Measurements from ENCODE around the gene PTGR1. TPM values are rescaled to one million over a fixed set of nuclear protein-coding genes. Genes with fewer than 3 reads are reported as not detected.
"Not testable (repeated sequence)": the region's sequence is repeated elsewhere in the genome, so short reads cannot be mapped to it uniquely, and the experiment has no call there.

The PTGR1 gene
- total and polyA plus RNA-seq, 2 donors = 60.1 to 81.2 TPM

DNA sequence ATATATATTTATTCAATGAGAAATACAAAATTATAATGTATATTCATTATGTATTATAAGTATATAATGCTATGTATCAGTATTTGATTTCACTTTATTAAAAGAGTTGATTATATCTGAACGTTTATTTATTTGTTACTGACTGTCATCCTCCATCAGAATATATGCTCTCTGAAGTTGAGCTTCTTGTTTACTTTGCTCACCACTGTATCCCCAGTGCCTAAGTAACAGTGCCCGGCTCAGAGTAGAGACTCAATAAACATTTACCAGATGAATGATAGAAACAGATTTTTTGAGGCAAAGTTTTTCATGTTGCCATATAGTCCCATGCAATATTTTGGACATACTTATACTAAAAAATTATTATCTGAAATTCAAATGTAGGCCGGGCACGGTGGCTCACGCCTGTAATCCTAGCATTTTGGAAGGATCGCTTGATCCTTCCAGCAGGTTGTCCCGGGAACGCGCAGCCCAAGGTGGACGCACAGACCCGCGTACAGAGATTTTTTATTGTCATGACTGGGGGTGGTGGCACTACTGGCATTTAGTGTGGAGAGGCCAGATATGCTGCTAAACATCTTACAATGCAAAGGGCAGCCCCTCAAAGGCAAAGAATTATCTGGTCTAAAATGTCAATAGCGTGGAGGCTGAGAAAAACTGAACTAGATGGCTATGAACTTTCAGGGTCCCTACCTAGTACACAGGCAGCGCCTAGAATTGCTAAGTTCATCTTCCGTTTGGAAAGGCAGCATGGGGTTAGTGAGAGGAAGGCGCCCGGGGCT lies 30.9 kb upstream of the PTGR1 start:
- H3K4me1 ChIP-seq (ENCODE audit: insufficient read depth) = peaks cover 2% of the 10 kb centered on the region
- WGBS = 7% methylated on average over 17 of the region's 17 CpGs
- peak overlapping the region; percentile 88 for H3K4me3 ChIP-seq (ENCODE audit: low read depth, low read length)
- H3K27ac ChIP-seq (ENCODE audit: low read depth) = no peak overlapping the region
- no peak for DNase-seq (ENCODE audit: extremely low spot score)
- no peaks in the 10 kb centered on the region for H3K36me3 ChIP-seq (ENCODE audit: insufficient read depth)

DNA sequence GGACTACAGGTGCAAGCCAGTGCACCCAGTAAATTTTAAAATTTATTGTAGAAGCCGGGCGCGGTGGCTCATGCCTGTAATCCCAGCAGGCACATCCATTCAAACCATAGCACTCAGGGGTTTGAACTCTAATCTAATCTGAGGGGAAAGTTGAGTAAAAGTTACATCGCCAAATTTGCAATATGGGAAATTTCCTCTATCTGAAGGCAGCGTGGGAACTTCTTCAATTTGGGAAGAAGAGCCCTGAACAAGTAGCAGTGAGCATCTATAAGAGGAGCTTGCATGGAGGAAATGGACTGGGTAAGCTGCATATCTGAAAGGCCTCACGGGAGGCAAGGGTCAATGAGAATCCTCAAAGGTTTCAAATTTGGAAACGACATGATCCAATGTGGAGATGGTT lies 29.0 kb upstream of the PTGR1 start:
- 85% methylated on average over 7 of the region's 7 CpGs for WGBS
- H3K36me3 ChIP-seq (ENCODE audit: insufficient read depth) = no peaks in the 10 kb centered on the region
- H3K27ac ChIP-seq (ENCODE audit: low read depth) = no peak overlapping the region
- H3K4me3 ChIP-seq (ENCODE audit: low read depth, low read length) = no peak overlapping the region
- DNase-seq (ENCODE audit: extremely low spot score) = no peak
- peaks cover 2% of the 10 kb centered on the region for H3K4me1 ChIP-seq (ENCODE audit: insufficient read depth)

DNA sequence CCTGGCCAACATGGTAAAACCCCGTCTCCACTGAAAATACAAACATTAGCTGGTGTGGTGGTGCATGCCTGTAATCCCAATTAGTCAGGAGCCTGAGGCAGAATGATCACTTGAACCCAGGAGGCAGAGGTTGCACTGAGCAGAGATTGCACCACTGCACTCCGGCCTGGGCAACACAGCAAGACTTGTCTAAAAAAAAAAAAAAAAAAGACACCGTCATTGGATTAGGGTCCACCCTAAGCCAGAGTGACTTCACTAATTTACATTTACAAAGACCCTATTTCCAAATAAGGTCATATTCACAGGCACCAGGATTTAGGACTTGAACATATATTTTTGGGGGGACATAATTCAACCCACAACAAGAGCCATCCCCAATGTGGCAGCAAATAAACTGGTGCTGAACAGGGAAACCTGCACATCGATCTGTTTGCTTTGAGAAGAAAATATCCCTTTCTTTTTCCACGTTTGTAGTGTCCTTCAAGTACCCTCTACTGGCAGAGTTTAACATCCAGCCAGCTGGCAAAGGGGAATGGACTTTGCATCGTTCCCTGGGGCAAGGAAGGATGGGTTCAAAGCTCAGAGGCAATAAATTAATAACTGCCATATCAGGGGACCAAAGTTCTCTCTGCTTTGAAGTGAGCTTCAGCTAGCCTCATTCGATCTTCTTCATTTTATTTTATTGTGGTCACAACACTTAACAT lies 28.0 kb upstream of the PTGR1 start:
- DNase-seq (ENCODE audit: extremely low spot score) = no peak
- Histone ChIP-seq H3K4me3 (ENCODE audit: low read depth, low read length) (no peak overlapping the region), H3K4me1 (ENCODE audit: insufficient read depth) (no peaks in the 10 kb centered on the region), H3K36me3 (ENCODE audit: insufficient read depth) (no peaks in the 10 kb centered on the region), H3K27ac (ENCODE audit: low read depth) (no peak overlapping the region)
- WGBS = 57% methylated on average over 7 of the region's 7 CpGs

DNA sequence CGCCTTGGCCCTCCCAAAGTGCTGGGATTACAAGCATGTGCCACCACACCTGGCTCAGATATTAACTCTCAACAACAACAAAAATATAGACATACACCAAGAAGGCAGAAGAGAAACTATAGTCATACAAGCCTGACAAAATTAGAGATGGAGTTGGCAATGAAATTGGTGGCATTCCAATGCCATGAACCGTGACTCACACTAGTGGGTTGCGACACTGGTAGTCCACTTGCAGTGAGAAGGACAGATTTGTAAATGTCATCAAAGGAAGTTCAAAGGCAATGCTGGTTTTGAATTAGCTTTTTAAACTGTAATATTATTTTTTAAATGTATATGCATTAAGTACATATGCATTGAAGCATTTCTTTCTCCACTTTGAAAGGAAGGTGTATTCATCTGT lies 23.2 kb upstream of the PTGR1 start:
- no peak for DNase-seq (ENCODE audit: extremely low spot score)
- WGBS = 77% methylated on average over 3 of the region's 3 CpGs

DNA sequence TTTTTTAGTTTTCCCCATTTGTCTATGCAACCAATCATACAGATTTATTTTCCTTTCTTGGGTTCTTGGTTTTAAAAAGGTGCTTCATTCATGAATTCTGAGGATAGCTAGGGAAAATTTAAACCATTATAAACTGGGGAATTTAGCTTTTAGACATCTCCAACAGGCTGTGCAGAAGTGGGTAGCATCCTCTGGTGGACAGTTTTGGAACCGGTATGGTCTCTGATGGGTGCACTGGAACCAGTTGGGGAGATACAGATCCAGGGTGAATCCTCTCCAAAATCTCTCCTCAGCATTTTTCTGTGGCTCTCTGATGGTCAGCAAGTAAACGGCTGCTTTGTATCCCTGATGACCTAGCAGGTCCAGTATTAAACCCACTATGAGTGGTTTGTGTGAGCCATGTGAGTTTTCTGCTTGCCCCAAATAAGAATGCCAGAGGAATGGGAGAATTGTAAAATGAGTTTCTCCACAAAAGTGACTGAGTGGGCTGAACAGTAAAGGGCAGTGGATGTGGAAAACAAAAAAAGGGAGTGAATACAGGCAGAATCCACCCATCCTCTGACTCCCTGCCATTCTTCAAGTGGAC lies 22.5 kb upstream of the PTGR1 start:
- no peak overlapping the region for H3K4me3 ChIP-seq (ENCODE audit: low read depth, low read length)
- H3K4me1 ChIP-seq (ENCODE audit: insufficient read depth) = no peaks in the 10 kb centered on the region
- WGBS = 34% methylated on average over 2 of the region's 2 CpGs
- no peaks in the 10 kb centered on the region for H3K36me3 ChIP-seq (ENCODE audit: insufficient read depth)
- DNase-seq (ENCODE audit: extremely low spot score) = no peak
- no peak overlapping the region for H3K27ac ChIP-seq (ENCODE audit: low read depth)

More for the DNA sequence above, 23.2 kb upstream of the PTGR1 start:
- Histone ChIP-seq H3K4me3 (ENCODE audit: low read depth, low read length) (no peak overlapping the region), H3K27ac (ENCODE audit: low read depth) (no peak overlapping the region), H3K36me3 (ENCODE audit: insufficient read depth) (no peaks in the 10 kb centered on the region), H3K4me1 (ENCODE audit: insufficient read depth) (no peaks in the 10 kb centered on the region)

DNA sequence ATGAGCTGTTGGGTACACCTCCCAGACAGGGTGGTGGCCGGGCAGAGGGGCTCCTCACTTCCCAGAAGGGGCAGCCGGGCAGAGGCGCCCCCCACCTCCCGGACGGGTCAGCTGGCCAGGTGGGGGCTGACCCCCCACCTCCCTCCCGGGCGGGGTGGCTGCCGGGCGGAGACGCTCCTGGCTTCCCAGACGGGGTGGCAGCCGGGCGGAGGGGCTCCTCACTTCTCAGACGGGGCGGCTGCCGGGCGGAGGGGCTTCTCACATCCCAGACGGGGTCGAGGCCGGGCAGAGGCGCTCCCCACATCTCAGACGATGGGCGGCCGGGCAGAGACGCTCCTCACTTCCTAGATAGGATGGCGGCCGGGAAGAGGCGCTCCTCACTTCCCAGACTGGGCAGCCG lies 17.9 kb upstream of the PTGR1 start:
- H3K27ac ChIP-seq (ENCODE audit: low read depth); H3K4me3 ChIP-seq (ENCODE audit: low read depth, low read length); H3K36me3 ChIP-seq (ENCODE audit: insufficient read depth); H3K4me1 ChIP-seq (ENCODE audit: insufficient read depth); DNase-seq (ENCODE audit: extremely low spot score): not testable (repeated sequence)
- WGBS = 94% methylated on average over 29 of the region's 29 CpGs

DNA sequence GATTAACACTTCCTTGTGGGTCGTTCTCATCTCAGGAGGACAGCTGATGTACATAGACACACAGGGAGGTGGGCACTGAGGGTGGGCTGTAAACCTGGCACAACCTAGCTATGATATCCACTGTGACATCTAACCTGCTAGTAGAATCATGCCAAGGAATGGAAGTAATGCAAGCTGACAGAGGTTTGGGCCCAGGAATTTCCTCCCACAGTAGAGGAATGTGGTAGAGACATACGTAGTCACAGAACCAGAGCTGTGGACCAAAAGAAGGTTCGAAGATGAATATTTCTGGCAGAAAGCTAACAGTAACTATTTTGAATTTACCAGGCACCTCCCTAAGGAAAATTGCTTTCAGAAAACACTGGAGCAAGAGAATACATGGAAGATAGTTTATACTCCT lies 16.5 kb upstream of the PTGR1 start:
- no peaks in the 10 kb centered on the region for H3K4me1 ChIP-seq (ENCODE audit: insufficient read depth)
- WGBS = 47% methylated on average over 3 of the region's 3 CpGs
- no peak overlapping the region for H3K4me3 ChIP-seq (ENCODE audit: low read depth, low read length)
- no peak overlapping the region for H3K27ac ChIP-seq (ENCODE audit: low read depth)
- DNase-seq (ENCODE audit: extremely low spot score) = no peak
- H3K36me3 ChIP-seq (ENCODE audit: insufficient read depth) = no peaks in the 10 kb centered on the region

DNA sequence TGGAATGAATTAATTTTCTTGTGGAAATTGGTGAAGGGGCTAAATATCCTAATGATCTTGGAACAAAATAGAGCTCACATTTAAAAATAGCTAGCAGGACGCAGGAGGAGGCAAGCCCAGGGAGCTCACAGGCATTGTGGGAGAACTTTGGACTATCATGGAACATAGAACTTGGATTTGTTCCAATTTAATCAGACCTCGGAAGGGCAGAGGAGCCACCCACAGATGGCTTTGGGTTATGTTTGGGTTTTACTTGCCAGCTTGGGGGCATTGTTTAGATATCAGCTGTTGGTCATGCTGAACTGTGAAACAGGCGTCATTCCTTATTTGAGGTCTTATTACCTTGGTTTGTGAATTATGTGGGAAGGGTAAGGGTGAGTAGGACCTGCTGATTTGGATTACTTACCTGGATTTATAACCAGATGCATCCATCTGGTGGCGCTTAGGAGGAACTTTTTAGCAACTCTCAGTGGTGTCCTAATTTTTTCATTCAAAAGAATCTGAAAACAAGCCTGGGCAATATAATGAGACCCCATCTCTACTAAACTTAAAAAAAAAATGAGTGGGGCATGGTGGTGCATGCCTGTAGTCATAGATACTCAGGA lies 14.1 kb upstream of the PTGR1 start:
- no peaks in the 10 kb centered on the region for H3K4me1 ChIP-seq (ENCODE audit: insufficient read depth)
- H3K4me3 ChIP-seq (ENCODE audit: low read depth, low read length) = no peak overlapping the region
- no peaks in the 10 kb centered on the region for H3K36me3 ChIP-seq (ENCODE audit: insufficient read depth)
- 43% methylated on average over 4 of the region's 4 CpGs for WGBS
- no peak overlapping the region for H3K27ac ChIP-seq (ENCODE audit: low read depth)
- DNase-seq (ENCODE audit: extremely low spot score) = no peak

DNA sequence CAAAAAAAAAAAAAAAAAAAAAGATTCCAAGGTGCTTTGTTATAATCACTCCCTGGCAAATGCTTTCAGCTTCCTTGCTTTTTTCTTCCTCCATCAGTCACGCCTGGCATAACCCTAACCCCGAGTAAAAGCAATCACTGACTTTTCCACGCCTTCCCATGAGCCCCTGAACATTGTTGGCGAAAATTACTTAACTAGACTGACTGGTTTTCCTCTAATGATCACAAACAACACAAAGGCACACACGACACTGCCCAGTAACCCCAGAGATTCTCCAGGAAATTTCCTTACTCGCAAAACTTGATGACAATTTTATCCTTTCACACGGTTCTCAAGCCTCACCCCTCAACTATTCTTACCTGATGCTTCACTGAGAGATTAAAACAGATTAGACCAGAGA lies 11.4 kb upstream of the PTGR1 start:
- H3K4me1 ChIP-seq (ENCODE audit: insufficient read depth) = no peaks in the 10 kb centered on the region
- H3K27ac ChIP-seq (ENCODE audit: low read depth) = no peak overlapping the region
- H3K36me3 ChIP-seq (ENCODE audit: insufficient read depth) = no peaks in the 10 kb centered on the region
- 66% methylated on average over 7 of the region's 7 CpGs for WGBS
- H3K4me3 ChIP-seq (ENCODE audit: low read depth, low read length) = no peak overlapping the region
- no peak for DNase-seq (ENCODE audit: extremely low spot score)

DNA sequence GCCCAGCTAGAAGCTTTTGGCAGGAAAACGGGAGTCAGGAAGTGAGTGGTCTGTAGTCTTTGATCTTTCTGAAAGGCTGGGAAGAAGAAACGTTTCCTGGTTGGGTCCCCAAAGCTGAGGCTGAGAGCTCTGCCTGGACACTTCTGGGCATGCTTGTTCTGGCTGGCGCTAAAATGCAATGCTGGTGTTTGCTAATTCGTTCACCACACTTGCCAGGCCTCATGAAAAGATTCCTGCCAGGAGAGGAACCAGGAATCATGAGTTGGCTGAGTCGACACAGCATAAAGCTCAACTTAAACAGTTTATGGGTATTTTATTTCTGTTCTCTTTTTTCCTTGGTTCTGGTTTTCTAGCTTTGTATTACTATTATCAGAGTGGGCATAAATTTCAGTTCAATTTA lies 10.7 kb upstream of the PTGR1 start:
- DNase-seq (ENCODE audit: extremely low spot score) = no peak
- 48% methylated on average over 5 of the region's 5 CpGs for WGBS
- Histone ChIP-seq H3K36me3 (ENCODE audit: insufficient read depth) (no peaks in the 10 kb centered on the region), H3K27ac (ENCODE audit: low read depth) (no peak overlapping the region), H3K4me3 (ENCODE audit: low read depth, low read length) (no peak overlapping the region), H3K4me1 (ENCODE audit: insufficient read depth) (no peaks in the 10 kb centered on the region)

DNA sequence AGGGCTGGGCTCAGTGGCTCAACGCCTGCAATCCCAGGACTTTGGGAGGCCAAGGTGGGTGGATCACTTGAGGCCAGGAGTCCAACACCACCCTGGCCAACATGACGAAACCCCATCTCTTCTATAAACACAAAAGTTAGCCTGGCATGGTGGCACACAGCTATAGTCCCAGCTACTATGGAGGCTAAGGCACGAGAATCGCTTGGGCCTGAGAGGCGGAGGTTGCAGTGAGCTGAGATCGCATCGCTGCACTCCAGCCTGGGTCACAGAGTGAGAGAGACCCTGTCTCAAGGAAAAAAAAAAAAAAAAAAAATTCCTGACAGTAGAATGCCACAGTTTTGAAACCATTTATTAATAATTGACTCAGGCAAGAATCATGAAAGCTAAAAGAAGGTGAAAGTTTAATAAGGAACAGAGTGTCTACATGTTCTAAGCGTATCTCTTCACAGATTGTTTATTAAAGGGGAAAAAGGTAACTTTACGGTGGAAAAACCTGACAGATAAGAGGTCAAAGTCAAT lies 5.7 kb upstream of the PTGR1 start:
- no peaks in the 10 kb centered on the region for H3K4me1 ChIP-seq (ENCODE audit: insufficient read depth)
- no peaks in the 10 kb centered on the region for H3K36me3 ChIP-seq (ENCODE audit: insufficient read depth)
- no peak for DNase-seq (ENCODE audit: extremely low spot score)
- no peak overlapping the region for H3K27ac ChIP-seq (ENCODE audit: low read depth)
- WGBS = 85% methylated on average over 9 of the region's 9 CpGs
- no peak overlapping the region for H3K4me3 ChIP-seq (ENCODE audit: low read depth, low read length)

DNA sequence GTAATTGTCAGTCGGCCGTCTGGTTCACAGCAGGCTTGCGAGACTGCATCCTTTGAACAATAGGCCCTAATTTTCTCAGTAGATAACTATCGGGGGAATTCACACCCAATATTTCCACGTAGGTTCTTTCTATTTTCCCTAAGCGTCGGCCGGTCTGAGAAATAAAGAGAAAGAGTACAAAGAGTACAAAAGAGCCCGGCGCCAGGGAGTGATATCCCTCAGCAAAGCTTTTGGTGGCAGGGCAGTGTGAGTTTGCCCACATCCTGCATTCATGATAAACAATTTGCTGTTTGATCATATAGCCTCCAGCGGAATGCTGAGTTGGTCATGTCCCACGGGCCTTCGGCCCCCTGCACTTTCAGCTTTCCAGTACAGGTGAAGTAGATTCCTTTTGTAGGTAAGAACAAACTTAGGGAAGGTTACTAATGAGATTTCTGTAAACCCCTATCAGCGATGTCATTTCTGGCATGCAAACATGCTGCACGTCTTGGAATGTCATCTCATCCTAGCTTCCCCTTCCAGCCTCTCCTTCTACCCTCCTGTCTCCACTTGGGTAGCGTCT lies 4.7 kb upstream of the PTGR1 start:
- WGBS = 69% methylated on average over 16 of the region's 16 CpGs
- Histone ChIP-seq H3K36me3 (ENCODE audit: insufficient read depth) (no peaks in the 10 kb centered on the region), H3K4me3 (ENCODE audit: low read depth, low read length) (no peak overlapping the region), H3K27ac (ENCODE audit: low read depth) (no peak overlapping the region), H3K4me1 (ENCODE audit: insufficient read depth) (no peaks in the 10 kb centered on the region)
- no peak for DNase-seq (ENCODE audit: extremely low spot score)

DNA sequence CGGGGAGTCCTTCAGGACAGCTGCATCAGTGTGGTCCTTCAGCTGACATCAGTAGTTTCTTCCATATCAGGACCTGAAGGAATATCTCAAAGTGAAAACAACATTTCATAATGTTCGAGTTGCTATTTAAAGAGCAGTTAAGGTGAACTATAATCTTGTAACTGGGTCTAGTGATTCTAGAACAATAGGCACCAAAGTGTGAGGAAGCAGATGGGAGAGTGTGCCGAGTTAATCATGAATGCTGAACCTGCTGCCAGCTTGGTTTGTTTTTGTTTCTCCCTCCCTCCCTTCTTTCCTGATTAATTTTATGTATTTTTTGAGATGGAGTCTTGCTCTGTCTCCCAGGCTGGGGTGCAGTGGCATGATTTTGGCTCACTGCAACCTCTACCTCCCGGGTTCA lies 3.6 kb upstream of the PTGR1 start:
- 81% methylated on average over 4 of the region's 4 CpGs for WGBS
- Histone ChIP-seq H3K27ac (ENCODE audit: low read depth) (no peak overlapping the region), H3K4me1 (ENCODE audit: insufficient read depth) (no peaks in the 10 kb centered on the region), H3K4me3 (ENCODE audit: low read depth, low read length) (no peak overlapping the region), H3K36me3 (ENCODE audit: insufficient read depth) (no peaks in the 10 kb centered on the region)
- DNase-seq (ENCODE audit: extremely low spot score) = no peak

Measured in urinary bladder (tissue), 4 donors.